Spleen (tissue), 7 donors: ENCODE results near the gene CDH13.

ENCODE experiments used
- CTCF ChIP-seq, 11 experiments: fragments of 200-600 bp in 7 of 11; fragments of 450-650 bp in 4 of 11; sonication (generic) in 4 of 11; IDR thresholded peaks in 8 of 11; conservative IDR thresholded peaks in 3 of 11; 1 replicate in 7 of 11; 2 replicates in 4 of 11; pipeline versions ENCODE4 v1.4.0 to v1.8.0; 2016 to 2021; ENCODE audit warnings: antibody characterized with exemption in 11 of 11, inconsistent platforms in 4 of 11, mild to moderate bottlenecking in 1 of 11
- POLR2A ChIP-seq, 3 donors: fragments of 450-650 bp; IDR thresholded peaks; one replicate each; pipeline ENCODE4 v1.5.1; 2017; ENCODE audit warnings: antibody characterized with exemption in 3 of 3, mild to moderate bottlenecking in 1 of 3
- POLR2AphosphoS5 ChIP-seq, 3 donors: sonication (generic); formaldehyde crosslinking; IDR thresholded peaks; one replicate each; pipeline ENCODE4 v1.5.1; 2017; ENCODE audit warnings: antibody characterized with exemption in 3 of 3
- donor health status: DM: no; HTN: no; CAD: no; lungs with moderate emphysema.
- donor health status: DM: no; HTN: no; CAD: no.
- donor health status: DM: no; HTN: no; CAD: no.

GRCh38 chr16:83615141-83615952, 988.6 kb downstream of the CDH13 start:
- TF ChIP-seq CTCF (IDR thresholded peaks at IDR 0.05 in 8 of 11, conservative IDR thresholded peaks at IDR 0.05 in 3 of 11) (no peak), POLR2AphosphoS5 (IDR thresholded peaks at IDR 0.05) (no peak), POLR2A (IDR thresholded peaks at IDR 0.05) (no peak)
